Measurements from ENCODE around the gene SH3RF1.

GRCh38 chr4:169222761-169223160 lies 48.0 kb downstream of the SH3RF1 start:
- TF ChIP-seq POLR2A (IDR thresholded peaks at IDR 0.05): no peak
- TF ChIP-seq, protein P1, sequence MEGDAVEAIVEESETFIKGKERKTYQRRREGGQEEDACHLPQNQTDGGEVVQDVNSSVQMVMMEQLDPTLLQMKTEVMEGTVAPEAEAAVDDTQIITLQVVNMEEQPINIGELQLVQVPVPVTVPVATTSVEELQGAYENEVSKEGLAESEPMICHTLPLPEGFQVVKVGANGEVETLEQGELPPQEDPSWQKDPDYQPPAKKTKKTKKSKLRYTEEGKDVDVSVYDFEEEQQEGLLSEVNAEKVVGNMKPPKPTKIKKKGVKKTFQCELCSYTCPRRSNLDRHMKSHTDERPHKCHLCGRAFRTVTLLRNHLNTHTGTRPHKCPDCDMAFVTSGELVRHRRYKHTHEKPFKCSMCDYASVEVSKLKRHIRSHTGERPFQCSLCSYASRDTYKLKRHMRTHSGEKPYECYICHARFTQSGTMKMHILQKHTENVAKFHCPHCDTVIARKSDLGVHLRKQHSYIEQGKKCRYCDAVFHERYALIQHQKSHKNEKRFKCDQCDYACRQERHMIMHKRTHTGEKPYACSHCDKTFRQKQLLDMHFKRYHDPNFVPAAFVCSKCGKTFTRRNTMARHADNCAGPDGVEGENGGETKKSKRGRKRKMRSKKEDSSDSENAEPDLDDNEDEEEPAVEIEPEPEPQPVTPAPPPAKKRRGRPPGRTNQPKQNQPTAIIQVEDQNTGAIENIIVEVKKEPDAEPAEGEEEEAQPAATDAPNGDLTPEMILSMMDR (IDR thresholded peaks at IDR 0.05): no peak

All from body of pancreas (tissue), 4 donors.